Caki2 (cell line): ENCODE data around the gene GABRD. TPM values are rescaled to one million over a fixed set of nuclear protein-coding genes. Genes with fewer than 3 reads are reported as not detected.
"Not testable (repeated sequence)": the region's sequence is repeated elsewhere in the genome, so short reads cannot be mapped to it uniquely, and the experiment has no call there.

Source experiments
- DNase-seq: peaks from one replicate; pipeline ENCODE4 v3.0.0-alpha.2; 2015; ENCODE audit warnings: low read depth
- in situ Hi-C: cut with HindIII; loops from 2 replicates; pipeline ENCODE4 v1.10.0; 2016; ENCODE audit warnings: low sequenced_read_pairs, low pct_unique_long_range_greater_than_20kb, mixed read lengths
- total RNA-seq: library from RNA; depleted of rRNA; stranded (reverse); fragments of >200 nt; shearing (Covaris generic); gene quantifications from 2 replicates; pipeline ENCODE4 v1.2.3, GENCODE V29; 2014; ENCODE audit warnings: low replicate concordance; rRNA removed

The GABRD gene, protein sequence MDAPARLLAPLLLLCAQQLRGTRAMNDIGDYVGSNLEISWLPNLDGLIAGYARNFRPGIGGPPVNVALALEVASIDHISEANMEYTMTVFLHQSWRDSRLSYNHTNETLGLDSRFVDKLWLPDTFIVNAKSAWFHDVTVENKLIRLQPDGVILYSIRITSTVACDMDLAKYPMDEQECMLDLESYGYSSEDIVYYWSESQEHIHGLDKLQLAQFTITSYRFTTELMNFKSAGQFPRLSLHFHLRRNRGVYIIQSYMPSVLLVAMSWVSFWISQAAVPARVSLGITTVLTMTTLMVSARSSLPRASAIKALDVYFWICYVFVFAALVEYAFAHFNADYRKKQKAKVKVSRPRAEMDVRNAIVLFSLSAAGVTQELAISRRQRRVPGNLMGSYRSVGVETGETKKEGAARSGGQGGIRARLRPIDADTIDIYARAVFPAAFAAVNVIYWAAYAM
- total RNA-seq, result 0.74 TPM in 1 of 2 replicates, not detected in the other

DNA sequence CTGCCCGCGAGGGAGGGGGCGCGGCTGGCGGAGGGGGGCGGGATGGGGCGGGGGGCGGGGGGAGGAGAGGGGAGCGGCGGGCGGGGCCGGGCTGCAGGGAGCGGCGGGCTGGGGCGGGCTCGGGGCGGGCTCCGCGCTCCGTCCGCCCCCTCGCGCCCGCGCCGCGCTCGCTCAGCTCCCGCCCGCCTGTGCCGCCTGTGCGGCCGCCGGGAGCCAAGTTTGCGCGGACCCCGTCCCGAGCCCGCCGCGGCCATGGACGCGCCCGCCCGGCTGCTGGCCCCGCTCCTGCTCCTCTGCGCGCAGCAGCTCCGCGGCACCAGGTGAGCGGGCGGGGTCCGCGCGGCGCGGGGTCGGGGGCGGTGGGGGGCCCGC lies at the start of gene GABRD:
GABRD (plus strand) TSS at position 174 of the 372 bp plus-strand sequence; CDS start at position 253, 79 bp downstream.
- in situ Hi-C loops, result no loop called here

DNA sequence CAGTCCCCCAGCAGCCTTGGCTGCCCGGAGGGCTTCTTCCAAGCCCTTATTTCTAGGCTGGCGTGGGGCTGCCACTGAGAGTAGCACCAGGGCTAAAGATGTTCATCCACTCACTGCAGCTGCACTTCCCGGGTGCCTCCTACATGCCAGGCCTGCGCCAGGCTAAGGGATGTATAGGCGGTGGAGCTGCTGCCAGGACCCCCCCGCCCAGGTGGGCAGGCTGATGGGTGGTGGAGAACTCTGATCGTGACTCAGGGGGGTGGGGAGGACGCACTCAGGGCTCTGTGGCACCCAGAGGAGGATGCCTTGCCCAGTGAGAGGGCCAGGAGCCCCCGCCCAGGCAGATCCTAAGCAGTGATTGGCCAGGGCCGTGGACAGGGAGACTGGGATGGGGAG lies 49.6 kb upstream of the GABRD start:
- in situ Hi-C loops, result no loop called here
- DNase-seq, result no peak

More for the DNA sequence above, at the start of gene GABRD:
- no peak for DNase-seq

DNA sequence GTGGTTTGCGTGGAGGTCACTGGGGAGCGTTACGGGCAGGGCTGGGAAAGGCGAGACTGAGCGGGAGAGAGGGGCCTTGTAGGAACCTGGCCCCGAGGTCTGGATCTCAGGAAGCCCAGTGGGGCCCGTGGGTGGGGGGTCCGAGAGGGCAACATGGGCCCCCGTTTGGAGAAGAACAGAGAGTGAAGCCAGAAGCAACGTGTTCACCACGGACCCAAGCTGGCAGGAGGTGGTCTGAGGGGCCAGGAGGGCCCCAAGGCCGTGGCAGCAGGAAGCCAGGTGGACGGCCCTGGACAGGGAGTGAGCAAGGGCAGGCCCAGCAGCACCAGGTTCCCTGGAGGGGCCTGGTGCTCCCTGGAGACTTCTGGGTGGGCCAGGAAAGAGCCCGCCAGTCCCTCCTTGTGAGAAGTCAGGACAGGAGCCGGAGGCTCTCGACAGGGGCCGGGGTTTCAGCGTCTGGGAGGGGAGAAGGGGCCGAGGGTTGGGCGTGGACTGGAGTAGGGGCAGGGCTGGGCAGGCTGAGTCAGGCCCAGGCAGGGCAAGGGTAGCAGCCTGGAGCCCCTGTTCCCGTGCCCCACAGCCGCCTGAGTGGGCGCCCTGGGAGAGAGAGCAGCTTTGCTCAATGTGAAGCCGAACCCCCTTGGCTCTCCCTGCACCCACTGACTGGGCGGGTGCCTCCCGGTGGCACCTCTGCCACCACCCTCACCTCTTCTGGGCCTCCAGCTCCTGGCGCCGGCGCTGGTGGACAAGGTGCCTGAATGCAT lies 49.0 kb upstream of the GABRD start:
- in situ Hi-C loops, result no loop called here
- no peak for DNase-seq

DNA sequence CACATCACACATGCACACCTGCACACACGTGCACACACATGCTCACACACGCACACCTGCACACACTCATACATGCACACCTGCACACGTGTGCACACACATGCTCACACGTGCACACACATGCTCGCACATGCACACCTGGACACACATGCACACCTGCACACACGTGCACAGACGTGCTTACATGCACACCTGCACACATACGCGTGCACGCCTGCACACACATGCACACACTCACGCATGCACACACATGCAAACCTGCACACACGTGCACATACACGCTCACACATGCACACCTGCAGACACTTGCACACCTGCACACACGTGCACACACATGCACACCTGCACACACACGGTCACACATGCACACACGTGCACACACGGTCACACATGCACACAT lies 48.1 kb upstream of the GABRD start:
- in situ Hi-C loops, result no loop called here
- DNase-seq, result no peak

DNA sequence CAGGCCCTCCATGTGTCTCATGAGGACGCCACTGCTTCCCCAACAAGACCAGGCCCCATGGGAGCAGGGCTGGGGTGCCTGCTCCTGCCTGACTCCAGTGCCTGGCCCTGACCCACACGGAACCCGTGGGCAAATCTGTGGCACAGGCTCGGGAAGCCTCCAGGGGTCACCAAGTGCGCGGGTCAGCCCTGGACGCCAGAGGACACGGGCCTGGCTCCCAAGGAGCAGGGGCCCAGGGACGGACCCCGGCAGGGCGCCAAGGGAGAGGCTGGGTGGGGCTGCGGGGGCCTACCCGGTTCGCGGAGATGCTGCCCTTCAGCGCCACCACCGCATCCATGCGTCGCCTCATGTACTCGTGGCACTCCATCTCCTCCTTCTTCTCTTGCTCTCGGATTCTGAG lies 47.5 kb upstream of the GABRD start:
- in situ Hi-C loops, result no loop called here
- DNase-seq, result no peak

DNA sequence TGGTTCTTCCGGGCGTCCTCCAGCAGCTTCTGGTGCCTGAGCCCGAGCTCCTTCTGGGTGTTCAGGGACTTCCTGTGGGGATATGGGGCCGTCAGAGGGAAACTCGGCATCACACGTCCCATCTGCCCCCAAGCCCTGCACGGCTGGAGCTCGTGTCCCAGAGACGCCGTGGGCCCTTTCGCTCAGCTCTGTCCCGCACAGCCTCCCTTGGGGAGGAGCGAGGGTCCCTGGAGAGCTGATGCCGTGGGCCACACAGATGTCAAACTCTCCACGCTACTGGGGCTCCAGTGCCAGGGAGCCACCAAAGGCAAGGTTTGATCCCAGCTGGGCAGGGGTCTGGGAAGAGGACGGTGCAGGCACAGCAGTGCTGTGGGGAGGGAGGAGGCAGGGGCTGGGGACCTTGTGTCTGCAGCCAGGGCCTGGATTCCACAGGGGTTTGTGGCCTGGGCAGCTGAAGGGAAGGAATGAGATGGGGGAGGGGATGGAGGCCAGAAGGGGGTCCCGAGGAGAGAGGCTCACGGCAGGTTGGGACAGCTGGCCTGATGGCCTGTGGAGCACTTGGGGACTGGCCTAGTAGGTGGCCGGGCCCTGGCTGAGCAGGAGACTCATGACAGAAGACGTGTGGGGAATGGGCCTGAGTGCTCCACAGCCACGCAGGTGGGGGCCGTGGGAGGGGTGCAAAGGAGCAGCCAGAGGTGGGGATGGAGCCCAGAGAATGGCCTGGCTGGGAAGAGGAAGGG lies 46.0 kb upstream of the GABRD start:
- DNase-seq, result no peak
- in situ Hi-C loops, result no loop called here

DNA sequence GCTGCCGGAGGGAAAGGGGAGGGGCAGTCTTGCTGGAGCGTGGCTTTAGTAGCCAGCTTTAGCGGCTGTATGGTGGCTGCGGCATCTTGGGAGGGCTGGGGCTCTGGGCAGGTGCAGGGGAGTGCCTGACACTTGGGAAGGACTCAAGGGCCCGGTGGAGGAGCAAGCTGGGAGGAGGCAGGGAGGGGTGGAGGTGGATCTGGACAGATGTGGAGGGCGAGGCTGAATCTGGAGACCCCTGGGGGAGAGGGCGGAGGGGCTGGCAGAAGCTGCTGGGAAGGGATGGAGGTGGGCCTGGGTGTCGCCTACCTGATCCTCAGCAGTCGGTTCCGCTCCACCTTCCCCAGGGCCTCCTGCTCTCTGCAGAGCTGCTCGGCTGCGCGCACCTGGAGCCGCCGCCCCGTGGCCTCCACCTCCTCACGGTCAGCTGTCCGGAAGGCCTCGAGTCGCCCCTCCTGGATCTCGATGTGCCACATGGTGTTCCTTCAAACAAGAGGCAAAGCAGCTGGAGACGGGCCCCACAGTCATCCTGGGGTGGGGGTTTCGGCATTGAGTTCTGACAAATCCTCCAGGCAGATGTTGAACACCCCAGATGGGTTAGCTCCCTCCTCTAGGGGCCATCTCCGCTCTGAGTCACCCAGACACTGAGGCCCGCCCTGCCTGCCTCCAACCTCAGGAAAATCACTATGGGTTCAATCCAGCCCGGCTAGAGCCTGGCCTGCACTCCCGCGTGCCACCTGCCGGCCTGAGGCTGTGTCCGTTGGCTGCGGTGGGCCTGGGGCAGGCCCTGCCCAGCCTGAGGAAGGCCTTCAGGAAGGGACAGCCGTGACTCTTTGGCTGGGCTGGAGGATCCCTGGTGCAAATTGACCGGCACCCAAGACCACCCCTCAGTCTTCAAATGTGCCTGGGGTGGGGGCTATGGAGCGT lies 45.2 kb upstream of the GABRD start:
- DNase-seq, result no peak
- in situ Hi-C loops, result no loop called here

DNA sequence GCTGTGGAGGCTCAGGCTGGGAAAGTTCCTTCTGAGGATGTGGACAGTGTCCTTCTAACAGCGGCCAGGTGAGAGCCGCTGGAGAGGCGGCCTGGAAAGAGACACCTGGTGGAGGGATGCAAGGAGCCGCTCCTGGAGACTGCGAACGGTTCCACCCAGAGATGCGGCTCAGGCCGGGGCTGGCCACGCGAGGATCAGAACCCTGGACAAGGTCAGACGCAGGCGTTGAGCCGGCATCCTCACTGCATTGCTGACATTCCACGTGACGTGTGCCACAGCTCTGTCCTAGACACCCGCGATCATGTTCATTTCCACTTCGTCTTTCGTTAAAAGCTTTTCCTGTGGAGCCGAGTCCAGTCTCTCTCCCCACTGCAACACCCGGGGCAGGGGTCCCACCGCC lies 44.3 kb upstream of the GABRD start:
- DNase-seq, result no peak
- in situ Hi-C loops, result no loop called here

DNA sequence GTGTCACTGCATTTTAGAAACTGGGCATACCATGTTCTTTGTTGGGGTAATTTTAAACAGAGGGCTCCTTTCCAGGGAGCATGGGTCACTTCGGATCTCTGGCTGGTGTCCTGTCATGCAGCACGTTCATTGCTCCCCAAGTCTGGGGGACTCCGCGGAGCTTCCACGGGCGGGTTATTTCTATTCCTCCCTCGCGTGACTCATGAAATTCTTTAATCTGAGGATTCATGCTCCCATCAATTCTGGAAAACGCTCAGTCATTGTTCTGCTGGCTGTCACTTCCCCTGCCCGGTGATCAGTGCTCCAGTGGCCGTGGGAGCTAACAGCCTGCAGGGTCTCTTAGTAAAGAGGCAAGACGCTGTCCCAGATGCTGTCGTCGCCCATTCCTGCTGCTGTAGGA lies 43.6 kb upstream of the GABRD start:
- in situ Hi-C loops, result no loop called here
- no peak for DNase-seq

DNA sequence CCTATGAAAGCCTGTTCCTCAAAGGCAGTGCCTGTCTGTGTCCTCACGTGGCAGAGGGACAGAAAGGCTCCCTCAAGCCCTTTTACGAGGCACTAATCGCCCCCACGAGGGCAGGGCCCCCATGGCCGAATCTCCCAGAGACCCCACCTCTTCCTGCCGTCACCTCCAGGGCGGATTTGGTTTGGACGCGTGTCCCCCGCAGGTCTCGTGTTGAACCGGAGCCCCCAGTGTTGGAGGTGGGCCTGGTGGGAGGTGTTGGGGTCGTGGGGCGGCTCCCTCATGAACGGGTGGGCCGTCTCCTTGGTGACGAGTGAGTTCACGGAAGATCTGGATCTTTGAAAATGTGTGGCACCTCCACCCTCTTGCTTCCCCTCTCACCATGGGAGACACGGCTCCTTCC lies 43.1 kb upstream of the GABRD start:
- in situ Hi-C loops, result no loop called here
- no peak for DNase-seq

DNA sequence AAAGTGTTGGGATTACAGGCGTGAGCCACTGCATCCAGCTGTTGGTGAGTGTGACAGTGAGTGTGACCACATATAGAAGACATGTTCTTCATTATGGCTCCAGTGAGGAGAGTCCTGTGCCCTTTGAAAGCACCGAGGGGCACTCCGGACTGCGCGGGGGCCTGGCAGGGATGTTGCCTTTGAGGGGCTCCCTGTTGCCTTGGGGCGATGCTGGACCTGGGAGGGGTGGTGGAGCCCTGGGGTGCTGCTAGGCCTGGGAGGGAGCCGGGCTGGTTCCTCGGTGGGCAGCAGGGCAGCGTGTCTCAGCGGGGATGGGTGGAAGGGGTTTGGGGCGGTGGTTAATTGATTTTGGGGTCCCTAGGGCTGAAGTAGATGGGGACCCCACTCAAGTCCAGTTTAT lies 41.0 kb upstream of the GABRD start:
- in situ Hi-C loops, result no loop called here
- no peak for DNase-seq

DNA sequence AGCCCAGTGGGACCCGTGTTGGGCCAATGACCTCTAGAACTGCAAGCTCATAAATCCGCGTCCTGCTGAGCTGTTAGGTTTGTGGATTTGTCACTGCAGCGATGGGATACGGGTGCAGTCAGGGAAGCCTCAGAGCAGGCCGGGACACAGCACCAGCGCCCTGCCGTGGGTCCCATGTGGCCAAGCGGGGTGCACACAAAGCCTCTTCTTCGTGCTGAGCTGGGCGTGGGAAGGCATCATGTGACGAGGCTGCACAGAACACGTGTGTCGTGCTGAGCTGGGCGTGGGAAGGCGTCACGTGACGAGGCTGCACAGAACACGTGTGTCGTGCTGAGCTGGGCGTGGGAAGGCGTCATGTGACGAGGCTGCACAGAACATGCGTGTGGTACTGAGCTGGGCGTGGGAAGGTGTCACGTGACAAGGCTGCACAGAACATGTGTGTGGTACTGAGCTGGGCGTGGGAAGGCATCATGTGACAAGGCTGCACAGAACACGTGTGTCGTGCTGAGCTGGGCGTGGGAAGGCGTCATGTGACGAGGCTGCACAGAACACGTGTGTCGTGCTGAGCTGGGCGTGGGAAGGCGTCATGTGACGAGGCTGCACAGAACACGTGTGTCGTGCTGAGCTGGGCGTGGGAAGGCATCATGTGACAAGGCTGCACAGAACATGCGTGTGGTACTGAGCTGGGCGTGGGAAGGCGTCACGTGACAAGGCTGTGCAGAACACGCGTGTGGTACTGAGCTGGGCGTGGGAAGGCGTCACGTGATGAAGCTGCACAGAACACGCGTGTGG lies 40.3 kb upstream of the GABRD start:
- DNase-seq, in situ Hi-C loops: not testable (repeated sequence)

DNA sequence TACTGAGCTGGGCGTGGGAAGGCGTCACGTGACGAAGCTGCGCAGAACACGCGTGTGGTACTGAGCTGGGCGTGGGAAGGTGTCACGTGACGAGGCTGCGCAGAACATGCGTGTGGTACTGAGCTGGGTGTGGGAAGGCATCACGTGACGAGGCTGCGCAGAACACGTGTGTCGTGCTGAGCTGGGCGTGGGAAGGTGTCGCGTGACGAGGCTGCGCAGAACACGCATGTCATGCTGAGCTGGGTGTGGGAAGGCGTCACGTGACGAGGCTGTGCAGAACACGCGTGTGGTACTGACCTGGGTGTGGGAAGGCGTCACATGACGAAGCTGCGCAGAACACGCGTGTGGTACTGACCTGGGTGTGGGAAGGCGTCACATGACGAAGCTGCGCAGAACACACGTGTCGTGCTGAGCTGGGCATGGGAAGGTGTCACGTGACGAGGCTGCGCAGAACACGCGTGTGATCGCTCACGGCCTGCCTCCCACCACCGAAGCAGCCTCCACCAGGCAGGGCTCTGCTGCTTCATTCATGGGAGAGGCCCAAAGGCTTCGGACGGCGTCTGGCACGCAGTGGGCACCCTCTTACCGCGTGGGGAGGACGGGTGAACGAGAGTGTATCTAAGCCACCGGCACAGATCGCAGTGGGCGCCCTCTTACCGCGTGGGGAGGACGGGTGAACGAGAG lies 39.5 kb upstream of the GABRD start:
- DNase-seq, result no peak
- in situ Hi-C loops, result no loop called here

DNA sequence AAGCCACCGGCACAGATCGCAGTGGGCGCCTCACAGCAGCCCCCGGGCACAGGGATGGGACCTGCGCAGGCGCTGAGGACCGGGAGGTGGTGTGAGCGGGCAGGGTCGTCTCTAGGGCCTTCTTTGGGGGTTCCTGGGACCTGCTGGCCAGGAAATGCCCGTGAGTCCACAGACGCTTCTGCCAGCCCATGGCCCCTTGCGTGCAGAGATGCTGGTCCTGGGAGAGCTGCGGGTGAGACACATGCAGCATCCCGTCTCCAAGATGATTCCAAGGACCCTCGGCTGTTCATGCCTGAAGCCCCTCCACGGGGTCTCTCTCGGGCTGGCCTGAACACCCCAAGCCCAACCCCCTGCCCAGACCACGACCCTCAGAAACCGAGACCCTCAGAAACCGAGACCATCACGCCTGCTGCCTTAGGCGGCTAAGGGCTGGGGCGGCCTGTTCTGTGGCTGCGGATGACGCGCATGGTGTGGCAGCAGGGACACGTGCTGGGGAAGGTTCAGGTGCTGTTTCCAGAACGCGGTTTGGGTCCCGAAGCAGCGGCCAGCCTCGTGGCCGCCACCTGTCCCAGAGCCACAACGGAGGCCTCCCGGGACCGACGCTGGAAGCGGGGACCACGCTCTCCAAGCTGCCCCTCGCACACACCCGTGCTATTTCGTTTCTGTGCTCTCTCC lies 38.5 kb upstream of the GABRD start:
- in situ Hi-C loops, result no loop called here
- no peak for DNase-seq

DNA sequence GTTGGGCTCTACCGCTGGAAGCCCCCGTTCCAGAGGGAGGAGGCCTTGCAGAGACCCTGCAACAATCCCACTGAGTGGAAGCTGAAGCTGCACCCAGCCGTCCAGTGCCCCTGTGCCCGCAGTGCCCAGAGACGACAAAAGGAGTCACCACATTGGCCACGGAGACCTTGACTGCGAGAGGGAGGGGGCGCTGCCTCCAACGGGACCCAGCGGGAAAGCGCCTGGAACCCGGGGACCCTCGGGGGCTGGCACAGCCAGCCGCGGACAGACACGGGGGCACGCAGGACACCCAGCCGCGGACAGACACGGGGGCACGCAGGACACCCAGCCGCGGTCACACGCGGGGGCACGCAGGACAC lies 38.0 kb upstream of the GABRD start:
- DNase-seq, result no peak
- in situ Hi-C loops, result no loop called here

DNA sequence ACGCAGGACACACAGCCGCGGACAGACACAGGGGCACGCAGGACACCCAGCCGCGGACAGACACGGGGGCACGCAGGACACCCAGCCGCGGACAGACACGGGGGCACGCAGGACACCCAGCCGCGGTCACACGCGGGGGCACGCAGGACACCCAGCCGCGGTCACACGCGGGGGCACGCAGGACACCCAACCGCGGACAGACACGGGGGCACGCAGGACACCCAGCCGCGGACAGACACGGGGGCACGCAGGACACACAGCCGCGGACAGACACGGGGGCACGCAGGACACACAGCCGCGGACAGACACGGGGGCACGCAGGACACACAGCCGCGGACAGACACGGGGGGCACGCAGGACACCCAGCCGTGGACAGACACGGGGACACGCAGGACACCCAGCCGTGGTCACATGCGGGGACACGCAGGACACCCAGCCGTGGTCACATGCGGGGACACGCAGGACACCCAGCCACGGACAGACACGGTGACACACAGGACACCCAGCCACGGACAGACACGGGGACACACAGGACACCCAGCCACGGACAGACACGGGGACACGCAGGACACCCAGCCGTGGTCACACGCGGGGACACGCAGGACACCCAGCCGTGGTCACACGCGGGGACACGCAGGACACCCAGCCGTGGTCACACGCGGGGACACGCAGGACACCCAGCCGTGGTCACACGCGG lies 37.4 kb upstream of the GABRD start:
- in situ Hi-C loops, result not testable (repeated sequence)

More for the DNA sequence above, 37.4 kb upstream of the GABRD start:
- DNase-seq, result not testable (repeated sequence)
